ENCODE data around the gene BRINP3. TPM values are rescaled to one million over a fixed set of nuclear protein-coding genes. Genes with fewer than 3 reads are reported as not detected.

The BRINP3 gene
- total and polyA plus RNA-seq, 12 donors = 0.10 to 3.0 (median 0.83) TPM; not detected in 5

DNA sequence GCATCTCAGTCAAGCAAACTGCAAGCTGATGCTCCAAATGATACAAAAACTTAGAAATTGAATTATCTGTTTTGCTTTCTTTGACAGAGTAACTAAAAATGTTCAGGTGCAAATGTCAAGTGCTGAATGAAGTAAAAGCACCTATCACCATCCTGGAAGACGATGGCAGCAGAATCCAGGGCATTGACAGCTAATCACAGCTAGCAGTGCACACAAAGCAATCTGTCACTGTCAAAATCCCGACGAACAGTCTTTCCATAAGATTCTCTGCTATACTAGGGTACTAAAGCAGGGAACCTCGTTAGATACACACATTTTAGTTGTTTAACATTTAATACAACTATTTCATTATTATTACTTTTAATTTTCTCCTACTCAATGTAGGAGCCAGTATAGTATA, 233.3 kb downstream of the BRINP3 start:
- H3K27me3 ChIP-seq = no peaks in the 10 kb centered on the region
- TF ChIP-seq POLR2A (IDR thresholded peaks at IDR 0.05) = no peak
- TF ChIP-seq, protein P1, sequence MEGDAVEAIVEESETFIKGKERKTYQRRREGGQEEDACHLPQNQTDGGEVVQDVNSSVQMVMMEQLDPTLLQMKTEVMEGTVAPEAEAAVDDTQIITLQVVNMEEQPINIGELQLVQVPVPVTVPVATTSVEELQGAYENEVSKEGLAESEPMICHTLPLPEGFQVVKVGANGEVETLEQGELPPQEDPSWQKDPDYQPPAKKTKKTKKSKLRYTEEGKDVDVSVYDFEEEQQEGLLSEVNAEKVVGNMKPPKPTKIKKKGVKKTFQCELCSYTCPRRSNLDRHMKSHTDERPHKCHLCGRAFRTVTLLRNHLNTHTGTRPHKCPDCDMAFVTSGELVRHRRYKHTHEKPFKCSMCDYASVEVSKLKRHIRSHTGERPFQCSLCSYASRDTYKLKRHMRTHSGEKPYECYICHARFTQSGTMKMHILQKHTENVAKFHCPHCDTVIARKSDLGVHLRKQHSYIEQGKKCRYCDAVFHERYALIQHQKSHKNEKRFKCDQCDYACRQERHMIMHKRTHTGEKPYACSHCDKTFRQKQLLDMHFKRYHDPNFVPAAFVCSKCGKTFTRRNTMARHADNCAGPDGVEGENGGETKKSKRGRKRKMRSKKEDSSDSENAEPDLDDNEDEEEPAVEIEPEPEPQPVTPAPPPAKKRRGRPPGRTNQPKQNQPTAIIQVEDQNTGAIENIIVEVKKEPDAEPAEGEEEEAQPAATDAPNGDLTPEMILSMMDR (IDR thresholded peaks at IDR 0.05) = no peak
- no peak overlapping the region for H3K27ac ChIP-seq
- no peaks in the 10 kb centered on the region for H3K4me1 ChIP-seq (replicated peaks in 1 of 2)
- no peaks in the 10 kb centered on the region for H3K36me3 ChIP-seq (replicated peaks in 1 of 2)
- no peak overlapping the region for H3K4me3 ChIP-seq
- no peak for DNase-seq
- WGBS, 4 donors = 36 to 56% (median 46%) methylated on average over 4 of the region's 4 CpGs
- intact Hi-C loops (cut with DNase I) = no loop called here
- no peaks in the 10 kb centered on the region for H3K9me3 ChIP-seq (replicated peaks in 1 of 3)

DNA sequence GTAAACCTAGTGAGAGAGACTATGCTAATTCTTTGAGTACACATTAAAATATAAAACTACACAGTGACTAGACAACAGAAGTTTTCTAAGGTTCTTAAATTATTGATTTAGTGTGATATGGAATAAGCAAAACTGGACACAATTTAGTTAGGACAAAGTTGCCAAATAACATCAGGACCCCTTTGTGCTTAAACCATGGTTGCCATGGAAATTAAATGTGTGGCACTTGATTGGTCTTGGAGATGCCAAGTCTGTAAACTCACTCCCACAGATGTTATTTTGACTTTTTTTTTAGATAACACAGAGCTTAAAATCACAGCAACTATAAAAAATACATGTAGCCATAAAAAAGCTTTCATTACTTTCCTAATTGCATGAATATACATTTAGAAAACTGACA, 234.6 kb downstream of the BRINP3 start:
- Histone ChIP-seq H3K4me1 (replicated peaks in 1 of 2) (no peaks in the 10 kb centered on the region), H3K27me3 (no peaks in the 10 kb centered on the region), H3K36me3 (replicated peaks in 1 of 2) (no peaks in the 10 kb centered on the region), H3K4me3 (no peak overlapping the region), H3K27ac (no peak overlapping the region), H3K9me3 (replicated peaks in 1 of 3) (no peaks in the 10 kb centered on the region)
- no peak for TF ChIP-seq POLR2A (IDR thresholded peaks at IDR 0.05)
- TF ChIP-seq, protein P1 (IDR thresholded peaks at IDR 0.05) = no peak
- intact Hi-C loops (cut with DNase I) = no loop called here
- DNase-seq = no peak

DNA sequence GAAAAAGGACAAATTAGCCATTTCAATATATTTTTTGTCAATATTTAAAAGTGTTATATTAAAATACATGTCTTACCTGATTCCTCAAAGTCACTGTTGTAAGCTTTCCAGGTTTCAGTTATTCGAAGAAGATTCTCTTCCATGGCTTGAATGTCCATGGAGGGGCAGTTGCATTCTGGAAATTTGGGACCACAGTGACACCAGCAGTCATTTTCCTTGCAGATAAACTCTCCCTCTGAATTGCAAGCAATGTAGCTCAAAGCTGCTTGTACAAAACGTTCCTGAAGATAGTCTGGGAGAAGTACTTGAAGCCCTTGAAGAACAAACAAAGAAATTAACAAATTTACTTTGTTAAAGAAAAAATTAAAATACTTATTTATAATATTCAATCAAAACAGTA, 251.7 kb downstream of the BRINP3 start:
- H3K27me3 ChIP-seq = no peaks in the 10 kb centered on the region
- H3K9me3 ChIP-seq (replicated peaks in 1 of 3) = no peaks in the 10 kb centered on the region
- H3K36me3 ChIP-seq (replicated peaks in 1 of 2) = no peaks in the 10 kb centered on the region
- no peak for DNase-seq
- no peaks in the 10 kb centered on the region for H3K4me1 ChIP-seq (replicated peaks in 1 of 2)
- intact Hi-C loops (cut with DNase I) = no loop called here
- WGBS, 4 donors = 45 to 72% (median 57%) methylated on average over 2 of the region's 2 CpGs
- TF ChIP-seq, protein P1 (IDR thresholded peaks at IDR 0.05) = no peak
- TF ChIP-seq POLR2A (IDR thresholded peaks at IDR 0.05) = no peak
- no peak overlapping the region for H3K4me3 ChIP-seq
- no peak overlapping the region for H3K27ac ChIP-seq

DNA sequence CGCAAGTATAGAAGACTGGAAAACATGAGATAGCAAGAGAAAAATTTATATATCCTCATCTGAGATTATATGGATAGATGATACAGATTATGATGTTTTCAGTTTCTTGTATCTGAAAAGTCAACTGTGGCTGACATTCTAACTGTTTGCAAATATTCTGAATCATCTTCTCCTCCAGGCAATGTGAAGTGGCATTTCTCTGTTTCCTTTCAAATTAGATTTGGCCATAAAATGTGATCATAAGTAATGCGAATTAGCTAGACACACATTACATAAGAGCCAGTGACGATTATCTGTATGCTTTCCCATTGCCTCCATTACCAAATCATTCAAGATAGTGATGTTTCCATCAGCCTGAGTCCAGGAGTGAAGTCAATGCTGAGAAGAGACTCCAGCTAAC, 265.2 kb downstream of the BRINP3 start:
- Histone ChIP-seq H3K4me3 (no peak overlapping the region), H3K27ac (no peak overlapping the region), H3K27me3 (no peaks in the 10 kb centered on the region), H3K9me3 (replicated peaks in 1 of 3) (no peaks in the 10 kb centered on the region), H3K4me1 (replicated peaks in 1 of 2) (no peaks in the 10 kb centered on the region), H3K36me3 (replicated peaks in 1 of 2) (no peaks in the 10 kb centered on the region)
- no peak for DNase-seq
- WGBS, 4 donors = 62 to 77% (median 68%) methylated on average over 3 of the region's 3 CpGs
- intact Hi-C loops (cut with DNase I) = no loop called here
- TF ChIP-seq POLR2A (IDR thresholded peaks at IDR 0.05) = no peak
- TF ChIP-seq, protein P1 (IDR thresholded peaks at IDR 0.05) = no peak

All from adrenal gland (tissue), 12 donors.